Activated effector memory CD4-positive, alpha-beta T cell treated with Interleukin-2 at 50 U/mL for 16 hours (primary cell): ENCODE data around the gene EMC9.

ENCODE experiments used
- DNase-seq: peaks from one replicate; pipeline ENCODE4 v3.0.0-alpha.2; 2020

Gene EMC9

DNA sequence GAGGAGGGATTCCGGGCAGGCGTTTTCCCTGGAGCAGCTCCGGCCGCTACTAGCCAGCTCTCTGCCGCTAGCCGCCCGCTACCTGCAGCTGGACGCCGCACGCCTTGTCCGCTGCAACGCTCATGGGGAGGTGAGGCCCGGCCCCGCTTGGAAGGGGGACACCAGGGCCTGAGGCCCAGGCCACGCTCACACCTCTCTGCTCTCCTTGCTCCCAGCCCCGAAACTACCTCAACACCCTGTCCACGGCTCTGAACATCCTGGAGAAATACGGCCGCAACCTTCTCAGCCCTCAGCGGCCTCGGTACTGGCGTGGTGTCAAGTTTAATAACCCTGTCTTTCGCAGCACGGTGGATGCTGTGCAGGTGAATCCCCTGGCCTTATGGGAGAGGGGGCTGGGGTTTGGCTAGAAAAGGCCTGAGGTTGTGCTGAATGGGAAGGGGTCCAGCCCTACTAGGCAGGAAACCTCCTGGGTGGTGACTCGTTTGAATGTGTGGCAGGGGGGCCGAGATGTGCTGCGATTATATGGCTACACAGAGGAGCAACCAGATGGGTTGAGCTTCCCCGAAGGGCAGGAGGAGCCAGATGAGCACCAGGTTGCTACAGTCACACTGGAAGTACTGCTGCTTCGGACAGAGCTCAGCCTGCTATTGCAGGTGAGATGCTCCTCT is 6.5 kb upstream of the EMC9 start:
- DNase-seq, result no peak

DNA sequence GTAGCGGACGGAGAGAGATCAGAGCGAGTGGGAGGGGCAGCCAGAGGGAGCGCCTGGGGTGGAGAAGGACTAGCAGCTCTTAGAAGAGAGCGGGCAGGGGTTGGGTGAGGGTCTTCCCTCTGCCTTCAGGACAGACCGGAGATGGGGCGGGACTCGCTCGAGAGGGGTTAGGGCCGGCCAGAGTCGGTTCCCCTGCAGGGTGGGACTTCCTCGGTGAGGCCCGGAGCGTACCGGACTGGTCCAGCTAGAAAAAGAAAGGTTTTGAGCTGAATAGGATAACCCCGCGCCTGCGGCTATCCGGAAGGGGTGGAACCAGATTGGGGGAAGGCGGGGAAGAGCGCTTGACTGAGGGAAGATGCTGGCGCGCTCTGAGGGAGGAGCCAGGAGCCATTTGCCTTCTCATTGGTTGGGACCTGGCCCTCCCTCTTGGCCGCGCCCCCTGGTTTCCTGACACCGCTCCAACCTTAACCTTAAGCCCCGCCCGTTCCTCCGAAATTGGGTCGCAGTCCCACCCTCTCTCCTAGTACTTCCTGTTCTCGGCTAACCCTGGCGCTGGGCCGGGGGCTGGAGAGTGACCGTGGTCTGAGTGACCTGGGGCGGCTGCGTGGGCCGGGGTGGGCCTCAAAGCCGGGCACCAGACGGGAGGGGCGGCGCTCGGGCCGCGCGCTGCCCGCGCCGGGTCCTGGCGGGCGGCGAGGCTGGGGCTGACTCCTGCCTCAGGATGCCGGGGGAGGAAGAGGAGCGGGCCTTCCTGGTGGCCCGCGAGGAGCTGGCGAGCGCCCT is 5.8 kb upstream of the EMC9 start, which contains the start of gene RNF31:
RNF31 (plus strand) TSS at position 521 of the 783 bp plus-strand sequence; CDS start at position 722, 201 bp downstream.
- peak; percentile 97 for DNase-seq

DNA sequence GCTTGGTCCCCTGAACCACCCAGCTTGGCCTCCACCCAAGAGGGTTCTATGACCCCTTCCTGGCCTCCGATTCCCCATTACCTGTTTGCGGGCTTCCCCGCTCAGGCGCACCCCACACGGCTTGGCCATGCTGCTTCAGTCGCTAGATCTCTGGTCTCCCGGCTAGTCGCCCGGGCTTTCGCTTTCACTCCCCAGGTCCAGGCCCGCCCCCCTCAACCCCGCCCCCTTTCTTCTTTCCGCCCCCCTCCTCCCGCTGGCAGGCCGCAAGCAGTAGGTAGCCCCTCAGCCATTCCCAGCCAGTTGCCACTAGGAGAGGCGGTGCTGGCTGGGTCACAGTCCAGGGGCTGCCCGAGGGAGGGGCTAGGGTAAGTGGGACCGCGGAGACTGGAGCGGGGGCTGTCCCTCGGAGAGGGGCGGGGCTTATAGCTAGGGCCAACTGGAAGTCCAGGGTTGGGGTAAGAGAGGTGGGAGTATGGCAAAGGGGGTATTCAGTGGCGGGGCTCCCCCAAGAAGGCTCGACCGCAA is 5.1 kb upstream of the EMC9 start, which contains the start of gene PSME2:
PSME2 (minus strand) TSS at position 158 of the 525 bp plus-strand sequence; CDS start at position 129, 29 bp downstream.
- peak; percentile 74 for DNase-seq

DNA sequence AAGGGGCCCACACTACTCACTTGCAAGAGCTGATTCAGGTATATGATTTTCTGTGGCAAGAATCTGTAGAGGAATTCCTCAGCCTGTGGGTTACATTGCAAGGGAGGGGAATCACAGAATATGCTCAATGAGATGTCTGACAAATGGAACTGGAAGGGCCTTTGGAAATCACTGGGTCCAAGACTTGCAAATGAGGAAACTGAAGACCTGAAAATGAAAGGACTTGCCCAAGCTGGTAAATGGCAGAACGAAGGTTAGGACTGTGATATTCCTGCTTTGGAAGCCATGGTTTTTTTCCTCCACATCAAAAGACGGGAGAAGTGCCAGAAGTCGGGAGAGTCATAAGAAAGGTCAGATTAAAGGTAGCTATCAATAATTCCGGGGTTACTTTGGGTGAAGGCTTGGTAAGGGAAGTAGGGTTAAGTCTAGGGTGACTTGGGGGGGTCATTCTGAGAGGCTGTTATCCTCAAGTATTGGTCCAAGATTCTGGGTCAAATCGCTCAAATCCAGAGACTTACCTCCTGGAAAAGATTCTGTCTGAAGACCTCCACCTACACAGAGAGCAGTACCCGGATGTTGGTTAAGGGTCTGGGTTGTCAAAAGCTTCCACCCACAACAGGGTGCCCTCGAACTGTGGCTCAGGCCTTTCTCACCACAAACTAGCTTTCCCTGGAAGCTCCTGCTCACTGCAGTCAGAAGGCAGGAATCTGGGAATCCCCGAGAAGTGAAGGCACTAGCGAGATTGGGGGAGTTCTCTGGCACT is 4.5 kb upstream of the EMC9 start:
- no peak for DNase-seq

DNA sequence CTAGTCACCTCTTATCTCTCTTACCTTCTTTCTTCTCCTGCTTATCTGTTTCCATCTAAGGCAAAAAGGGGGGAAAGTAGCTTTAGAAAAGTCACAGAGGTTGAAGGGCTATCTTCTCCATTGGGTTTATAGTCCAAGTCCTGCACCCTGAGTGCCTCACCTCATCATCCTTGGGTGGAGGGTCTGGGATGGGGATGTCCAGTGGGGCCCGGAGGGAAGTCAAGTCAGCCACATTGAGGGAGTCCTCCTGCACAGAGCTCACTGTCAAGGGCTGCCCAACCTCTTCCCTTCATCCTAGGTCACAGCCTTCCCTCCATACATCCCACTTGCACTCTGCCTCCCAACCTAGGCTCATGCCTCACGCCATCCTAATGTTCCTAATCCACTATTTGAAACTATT is 3.8 kb upstream of the EMC9 start:
- no peak for DNase-seq

DNA sequence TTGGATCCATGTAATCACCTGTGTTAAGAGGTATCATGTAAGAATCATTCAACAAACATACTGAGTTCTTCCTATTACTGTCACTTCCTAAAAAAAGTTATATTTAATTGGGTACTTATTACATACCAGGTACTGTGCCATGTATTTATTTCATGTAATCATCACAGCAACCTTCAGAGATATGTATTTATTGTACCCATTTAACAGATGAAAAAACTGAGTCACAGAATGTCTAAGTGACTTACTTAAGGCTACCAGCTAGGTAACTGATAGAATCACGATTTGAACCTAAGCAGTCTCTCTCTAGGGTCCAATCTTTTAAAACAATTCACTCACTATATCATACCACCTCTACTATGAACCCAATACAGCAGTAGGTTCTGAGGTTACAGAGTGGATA is 3.1 kb upstream of the EMC9 start:
- DNase-seq, result no peak

DNA sequence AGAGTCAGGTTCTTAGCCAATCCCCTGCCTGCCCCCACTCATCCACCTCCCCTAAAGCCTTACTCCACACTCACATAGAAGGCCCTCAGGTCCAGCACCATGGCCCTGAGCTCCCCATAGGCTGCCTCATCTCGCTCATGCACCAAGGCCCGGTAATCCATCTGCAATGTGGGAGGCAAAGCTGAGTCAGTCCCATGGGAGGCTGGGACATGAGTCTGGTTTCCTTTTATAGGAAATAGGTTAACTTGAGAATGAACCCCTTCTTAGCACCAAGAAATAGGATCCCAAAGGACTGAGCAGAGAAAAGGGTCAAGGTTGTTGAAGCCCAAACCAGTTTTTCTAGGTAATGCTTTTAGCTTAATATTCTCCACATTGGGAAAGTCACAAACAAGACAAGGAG is 2.1 kb upstream of the EMC9 start:
- DNase-seq, result no peak

DNA sequence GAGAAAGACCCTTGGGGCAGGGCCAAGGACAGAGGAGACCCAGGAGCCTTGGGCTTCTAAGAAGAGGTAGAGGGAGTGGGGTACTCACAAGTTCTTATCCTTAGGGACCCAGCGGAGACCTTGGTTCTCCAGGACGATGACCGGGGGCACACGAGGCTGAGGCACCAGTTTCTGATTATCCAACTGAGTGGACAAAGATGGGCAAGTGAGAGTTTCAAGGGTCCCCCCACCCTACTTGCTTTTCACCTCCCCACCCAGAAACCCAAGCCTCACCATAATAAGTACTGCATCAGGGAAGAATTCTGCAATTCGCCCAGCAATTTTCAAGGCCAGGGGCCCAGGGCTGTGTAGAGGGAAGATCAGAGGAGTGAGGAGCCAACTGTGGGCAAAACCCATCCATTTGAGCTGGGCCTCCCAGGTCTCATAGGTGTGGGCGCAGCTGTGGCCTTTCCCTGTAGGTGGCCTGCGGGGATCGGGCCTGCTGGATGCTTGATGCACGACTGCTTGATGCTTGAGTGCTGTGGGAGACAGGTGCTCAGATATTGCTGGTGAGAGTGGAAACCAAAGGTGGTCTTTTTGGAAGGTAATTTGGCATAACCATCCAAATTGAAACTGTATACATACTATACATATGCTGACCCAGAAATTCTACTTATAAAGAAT is 2.0 kb downstream of the EMC9 start:
- no peak for DNase-seq

DNA sequence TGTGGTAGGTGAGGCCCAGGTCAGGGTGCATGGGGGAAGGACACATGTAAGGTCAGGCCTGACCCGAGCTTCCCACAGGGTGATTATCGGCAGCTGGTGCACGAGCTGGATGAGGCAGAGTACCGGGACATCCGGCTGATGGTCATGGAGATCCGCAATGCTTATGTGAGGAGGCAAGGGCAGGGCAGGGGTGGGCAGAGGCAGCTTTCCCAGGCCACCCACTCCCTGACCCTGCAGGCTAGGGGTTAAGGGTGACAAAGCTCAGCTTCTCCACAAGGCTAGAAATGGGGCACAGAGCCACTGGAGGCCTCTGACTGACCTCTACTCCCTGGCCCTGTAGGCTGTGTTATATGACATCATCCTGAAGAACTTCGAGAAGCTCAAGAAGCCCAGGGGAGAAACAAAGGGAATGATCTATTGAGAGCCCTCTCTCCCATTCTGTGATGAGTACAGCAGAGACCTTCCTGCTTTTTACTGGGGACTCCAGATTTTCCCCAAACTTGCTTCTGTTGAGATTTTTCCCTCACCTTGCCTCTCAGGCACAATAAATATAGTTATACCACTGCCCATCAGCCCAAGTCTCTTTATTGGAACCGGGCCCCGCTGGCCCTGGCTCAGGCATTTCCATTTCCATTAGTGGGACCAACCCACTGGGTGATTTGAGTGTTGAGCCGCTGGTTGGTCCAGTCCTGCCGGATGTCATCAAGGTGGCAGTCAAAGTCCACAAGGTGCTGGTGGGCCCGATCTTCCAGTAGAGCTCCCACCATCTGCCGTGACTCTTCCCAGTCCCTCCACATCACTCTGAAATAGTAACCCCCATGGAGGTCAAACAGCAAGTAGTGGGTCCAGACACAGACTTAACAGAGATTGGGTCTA is 2.8 kb downstream of the EMC9 start:
- DNase-seq, result no peak

DNA sequence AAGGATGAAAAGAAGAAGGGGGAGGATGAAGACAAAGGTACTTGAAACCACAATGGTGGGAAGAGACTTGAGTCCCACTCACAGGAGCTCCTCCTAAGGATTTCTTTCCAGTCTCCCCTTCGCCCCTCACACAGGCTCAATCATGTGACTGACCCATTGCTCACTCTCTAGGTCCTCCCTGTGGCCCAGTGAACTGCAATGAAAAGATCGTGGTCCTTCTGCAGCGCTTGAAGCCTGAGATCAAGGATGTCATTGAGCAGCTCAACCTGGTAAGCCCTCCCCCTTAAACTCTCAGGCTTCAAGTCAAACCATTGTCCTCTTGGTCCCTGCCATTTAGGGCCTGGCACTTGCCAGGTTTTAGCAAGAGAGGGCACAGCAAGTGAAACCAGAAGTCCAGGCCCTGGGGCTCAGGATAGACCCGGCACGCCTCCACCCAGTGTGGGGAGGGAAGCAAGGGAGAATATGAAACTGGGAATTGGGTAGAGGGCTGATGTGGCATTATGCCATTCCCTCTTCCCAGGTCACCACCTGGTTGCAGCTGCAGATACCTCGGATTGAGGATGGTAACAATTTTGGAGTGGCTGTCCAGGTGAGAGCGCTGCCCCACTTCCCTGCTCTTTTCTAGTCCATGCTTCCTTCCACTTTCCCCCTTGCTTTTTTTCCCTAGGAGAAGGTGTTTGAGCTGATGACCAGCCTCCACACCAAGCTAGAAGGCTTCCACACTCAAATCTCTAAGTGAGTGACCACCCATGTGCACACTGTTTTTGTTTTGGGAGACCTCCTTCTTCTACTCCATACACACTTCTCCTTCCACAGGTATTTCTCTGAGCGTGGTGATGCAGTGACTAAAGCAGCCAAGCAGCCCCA is 3.6 kb downstream of the EMC9 start:
- no peak for DNase-seq

DNA sequence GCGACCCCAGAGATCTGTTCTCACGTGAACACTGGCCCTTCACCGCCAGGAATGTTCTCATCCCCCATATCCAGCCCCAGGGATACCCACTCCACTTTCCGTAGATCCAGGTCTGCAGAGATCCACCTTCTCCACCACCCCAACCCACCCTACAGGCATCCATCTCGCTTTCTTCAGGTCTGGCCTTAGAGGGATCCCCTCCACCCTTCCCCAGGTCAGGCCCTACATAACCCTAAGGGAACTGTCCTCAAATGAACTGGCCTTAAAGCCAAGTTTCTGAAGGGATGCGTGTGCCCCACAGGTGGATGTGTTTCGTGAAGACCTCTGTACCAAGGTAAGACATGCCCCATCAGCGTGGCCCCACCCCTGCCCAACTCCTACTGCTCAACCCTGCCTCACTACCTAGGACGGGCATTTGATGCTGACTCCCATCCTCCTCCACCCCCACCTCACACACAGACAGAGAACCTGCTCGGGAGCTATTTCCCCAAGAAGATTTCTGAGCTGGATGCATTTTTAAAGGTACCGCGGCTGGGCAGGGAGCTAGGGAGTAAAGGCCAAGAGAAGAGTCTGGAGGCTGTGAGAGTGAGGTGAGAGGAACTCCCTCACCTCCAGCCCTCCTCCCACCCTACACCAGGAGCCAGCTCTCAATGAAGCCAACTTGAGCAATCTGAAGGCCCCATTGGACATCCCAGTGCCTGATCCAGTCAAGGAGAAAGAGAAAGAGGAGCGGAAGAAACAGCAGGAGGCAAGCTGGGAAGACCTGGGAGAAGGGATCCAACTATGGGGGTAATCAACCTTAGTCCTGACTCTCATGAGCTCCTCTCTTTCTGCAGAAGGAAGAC is 4.5 kb downstream of the EMC9 start:
- no peak for DNase-seq

DNA sequence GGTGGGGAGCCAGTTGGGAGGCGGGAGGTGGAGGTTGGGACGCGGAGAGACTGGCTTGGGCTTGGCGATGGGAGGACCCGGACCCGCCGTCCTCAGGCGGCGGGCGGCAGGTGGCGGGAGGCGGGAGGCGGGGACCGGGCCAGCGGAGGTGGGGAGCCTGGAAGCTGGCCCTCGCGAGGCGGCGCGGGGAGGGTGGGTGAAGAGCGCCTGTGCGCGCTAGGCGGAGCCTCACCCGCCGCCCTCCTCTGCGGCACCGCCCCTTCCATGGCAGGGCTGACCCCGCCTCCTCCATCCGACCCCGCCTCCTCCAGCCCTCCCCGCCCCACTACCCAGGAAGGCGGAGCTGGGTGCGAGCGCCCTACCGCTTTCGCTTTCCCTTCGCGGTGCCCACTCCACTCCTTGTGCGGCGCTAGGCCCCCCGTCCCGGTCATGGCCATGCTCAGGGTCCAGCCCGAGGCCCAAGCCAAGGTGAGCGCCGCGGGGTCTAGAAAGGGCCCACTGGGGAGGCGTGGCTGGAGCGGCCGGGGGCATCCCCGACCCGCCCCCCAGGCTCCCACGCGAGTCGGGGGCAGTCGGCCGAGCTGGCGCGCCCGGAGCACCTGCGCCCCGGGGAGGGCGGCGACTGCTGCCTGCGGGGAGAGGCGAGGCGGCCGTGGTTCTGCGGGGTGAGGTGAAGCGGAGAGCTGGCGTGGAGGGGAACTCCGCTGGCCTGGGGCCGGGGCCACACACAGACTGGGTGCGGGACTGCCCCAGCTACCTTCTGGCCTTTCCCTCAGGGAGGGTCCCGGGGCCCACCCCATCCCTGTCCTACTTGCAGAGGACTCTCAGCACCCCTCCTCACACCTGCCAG is 5.3 kb downstream of the EMC9 start, which contains the start of gene PSME1:
PSME1 (plus strand) TSS at position 361 of the 850 bp plus-strand sequence; CDS start at position 430, 69 bp downstream.
- DNase-seq, result peak; percentile 93

DNA sequence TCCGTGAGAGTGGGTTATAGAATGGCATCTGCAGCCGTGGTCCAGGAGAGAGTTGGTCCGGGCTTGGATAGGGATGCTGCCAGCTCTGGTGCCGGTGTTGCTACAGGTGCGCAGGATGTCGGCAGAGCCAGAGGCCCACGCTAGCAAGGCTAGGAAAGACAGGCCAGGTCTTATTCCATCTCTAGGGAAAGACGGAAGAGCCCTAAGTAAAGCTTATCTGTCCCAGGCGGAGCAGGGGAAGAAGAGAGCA is 5.9 kb downstream of the EMC9 start:
- no peak for DNase-seq

DNA sequence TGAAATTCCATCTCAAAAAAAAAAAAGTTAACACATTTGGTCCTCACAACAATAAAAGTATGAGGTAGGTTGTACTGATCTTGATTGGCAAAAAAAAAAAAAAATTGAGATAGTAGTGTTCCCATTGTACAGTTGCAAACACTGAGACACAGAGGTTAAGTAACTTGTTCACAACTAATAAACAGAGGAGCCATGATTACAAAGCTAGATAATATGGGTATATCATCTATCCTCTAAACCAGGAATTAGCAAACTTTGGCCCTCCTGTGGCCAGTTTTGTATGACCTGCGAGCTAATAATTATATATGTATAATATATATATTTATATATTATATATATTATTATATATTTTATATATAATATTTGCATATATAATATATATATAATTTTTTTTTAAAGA is 7.7 kb downstream of the EMC9 start:
- no peak for DNase-seq

DNA sequence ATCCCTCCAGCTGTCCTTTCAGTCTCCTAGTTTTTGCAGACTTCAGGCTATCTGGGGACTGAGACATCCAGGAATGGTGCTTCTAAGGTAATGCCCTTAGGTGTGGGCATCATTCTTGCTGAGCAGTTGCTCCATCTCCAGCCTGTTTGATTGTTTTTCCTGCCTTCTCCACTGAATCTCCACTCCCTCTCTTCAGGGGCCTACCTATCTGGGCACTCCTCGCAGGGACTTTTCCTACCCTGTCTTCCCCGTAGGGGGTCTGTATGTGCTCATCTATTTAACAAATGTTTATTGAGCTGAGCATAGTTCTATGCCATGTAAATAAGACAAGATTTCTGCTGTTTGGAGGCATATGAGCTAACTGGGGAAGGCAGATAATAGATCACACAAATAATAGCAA is 8.4 kb downstream of the EMC9 start:
- DNase-seq, result no peak

DNA sequence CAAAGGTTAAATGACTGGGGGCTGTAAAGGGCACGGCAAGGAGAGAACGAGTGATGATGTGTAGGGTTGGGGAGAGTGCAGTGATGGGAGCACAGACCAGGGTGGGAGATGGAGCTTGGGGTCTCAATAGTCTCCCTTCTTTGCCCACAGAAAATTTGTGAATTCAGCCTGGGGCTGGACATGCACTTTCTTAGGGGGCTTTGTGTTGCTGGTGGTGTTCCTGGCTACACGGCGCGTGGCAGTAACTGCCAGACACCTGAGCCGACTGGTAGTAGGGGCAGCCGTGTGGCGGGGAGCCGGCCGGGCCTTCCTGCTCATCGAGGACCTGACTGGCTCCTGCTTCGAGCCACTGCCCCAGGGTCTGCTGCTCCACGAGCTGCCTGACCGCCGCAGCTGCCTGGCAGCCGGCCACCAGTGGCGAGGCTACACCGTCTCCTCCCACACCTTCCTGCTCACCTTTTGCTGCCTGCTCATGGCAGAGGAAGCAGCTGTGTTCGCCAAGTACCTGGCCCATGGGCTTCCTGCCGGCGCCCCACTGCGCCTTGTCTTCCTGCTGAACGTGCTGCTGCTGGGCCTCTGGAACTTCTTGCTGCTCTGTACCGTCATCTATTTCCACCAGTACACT is 9.2 kb downstream of the EMC9 start:
- no peak for DNase-seq

DNA sequence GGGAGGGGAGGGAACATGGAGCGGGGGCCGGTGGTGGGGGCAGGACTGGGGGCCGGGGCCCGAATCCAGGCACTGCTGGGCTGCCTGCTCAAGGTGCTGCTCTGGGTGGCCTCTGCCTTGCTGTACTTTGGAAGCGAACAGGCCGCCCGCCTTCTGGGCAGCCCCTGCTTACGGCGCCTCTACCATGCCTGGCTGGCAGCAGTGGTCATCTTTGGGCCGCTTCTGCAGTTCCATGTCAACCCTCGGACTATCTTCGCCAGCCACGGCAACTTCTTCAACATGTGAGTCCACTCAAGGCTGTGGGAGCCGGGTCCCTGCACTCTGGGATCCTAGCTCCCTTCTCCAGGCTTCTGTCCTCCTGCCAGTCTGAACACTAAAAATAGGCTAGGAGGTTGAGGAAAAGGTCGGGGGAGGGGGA is 9.8 kb downstream of the EMC9 start:
- no peak for DNase-seq
